ENCODE data around the gene WNK2.
"Not testable (repeated sequence)": the region's sequence is repeated elsewhere in the genome, so short reads cannot be mapped to it uniquely, and the experiment has no call there.

Gene WNK2

GRCh38 chr9:93345643-93346230, 161.8 kb downstream of the WNK2 start:
- DNase-seq = no peak

- peak in 1 of 2 donors; percentile 7 for DNase-seq
These were observed 162.5 kb downstream of the WNK2 start for GRCh38 chr9:93346231-93347112.

DNA sequence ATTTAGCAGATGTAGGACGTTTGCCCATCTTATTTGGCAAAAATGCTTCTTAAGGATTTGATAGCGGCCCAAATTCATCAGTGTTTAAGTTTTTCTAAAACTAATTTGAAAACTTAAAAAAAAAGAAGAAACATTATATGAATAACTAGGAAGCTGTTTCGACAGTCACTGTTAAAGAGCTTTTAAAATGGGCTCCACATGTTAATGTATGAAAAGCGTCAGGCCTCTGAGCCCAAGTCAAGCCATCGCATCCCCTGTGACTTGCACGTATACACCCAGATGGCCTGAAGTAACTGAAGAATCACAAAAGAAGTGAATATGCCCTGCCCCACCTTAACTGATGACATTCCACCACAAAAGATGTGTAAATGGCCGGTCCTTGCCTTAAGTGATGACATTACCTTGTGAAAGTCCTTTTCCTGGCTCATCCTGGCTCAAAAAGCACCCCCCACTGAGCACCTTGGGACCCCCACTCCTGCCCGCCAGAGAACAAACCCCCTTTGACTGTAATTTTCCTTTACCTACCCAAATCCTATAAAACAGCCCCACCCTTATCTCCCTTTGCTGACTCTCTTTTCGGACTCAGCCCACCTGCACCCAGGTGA, 163.5 kb downstream of the WNK2 start:
- DNase-seq = not testable (repeated sequence)

GRCh38 chr9:93353413-93354310, 169.7 kb downstream of the WNK2 start:
- DNase-seq = not testable (repeated sequence)

DNA sequence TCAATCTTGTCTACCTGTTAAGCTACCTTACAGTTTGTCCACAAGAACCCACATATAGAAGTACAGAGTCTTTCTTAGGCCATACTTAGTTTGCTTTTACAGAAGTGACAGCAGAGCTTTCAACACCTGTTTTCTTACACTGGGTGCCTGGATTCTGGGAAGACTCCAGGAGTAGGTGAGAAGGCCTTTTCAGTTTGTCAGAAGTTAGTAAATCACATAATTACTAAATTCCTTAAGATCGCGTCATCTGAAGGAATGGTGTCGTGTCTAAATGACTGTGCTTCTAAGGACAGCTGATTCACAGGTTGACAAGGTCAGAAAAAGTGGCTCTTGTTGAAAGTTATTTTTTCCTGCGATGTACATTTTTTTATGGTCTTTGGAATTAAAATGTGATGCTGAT, 170.5 kb downstream of the WNK2 start:
- no peak for DNase-seq

DNA sequence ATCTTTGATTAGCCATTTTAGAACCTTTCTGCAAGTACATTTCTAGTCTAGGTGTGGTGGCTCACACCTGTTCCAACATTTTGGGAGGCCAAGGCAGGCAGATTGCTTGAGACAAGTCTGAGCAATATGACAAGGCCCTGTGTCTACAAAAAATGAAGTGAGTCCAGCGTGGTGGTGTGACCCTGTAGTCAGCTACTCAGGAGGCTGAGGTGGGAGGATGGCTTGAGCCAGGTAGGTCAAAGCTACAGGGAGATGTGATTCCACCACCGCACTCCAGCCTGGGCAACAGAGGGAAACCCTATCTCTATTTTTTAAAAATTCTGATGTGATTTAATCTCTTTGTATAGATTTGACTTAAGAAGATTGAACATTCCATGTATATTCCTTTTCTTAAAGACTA, 171.9 kb downstream of the WNK2 start:
- DNase-seq = no peak

DNA sequence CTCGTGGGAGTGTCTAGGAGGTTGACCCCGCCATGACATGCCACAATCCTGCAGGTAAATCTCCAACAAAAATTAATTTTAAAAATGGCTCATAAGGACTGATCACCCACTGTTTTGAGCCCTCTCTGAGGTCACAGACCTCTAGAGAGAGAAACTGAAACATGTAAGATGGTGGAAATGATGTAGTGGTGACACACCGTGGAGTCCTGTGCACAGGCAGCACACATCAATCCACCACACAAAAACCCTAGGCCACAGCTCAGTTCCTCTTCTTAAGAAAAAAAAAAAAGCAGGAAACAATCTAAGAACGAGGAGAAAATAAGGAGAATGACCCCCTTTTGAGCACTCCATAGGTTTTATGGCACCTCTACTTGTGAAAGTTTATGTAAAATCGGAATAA, 173.7 kb downstream of the WNK2 start:
- DNase-seq = no peak

- not testable (repeated sequence) for DNase-seq
These were observed 176.0 kb downstream of the WNK2 start for GRCh38 chr9:93359907-93360306.

GRCh38 chr9:93361995-93362394, 178.1 kb downstream of the WNK2 start:
- DNase-seq = no peak

DNA sequence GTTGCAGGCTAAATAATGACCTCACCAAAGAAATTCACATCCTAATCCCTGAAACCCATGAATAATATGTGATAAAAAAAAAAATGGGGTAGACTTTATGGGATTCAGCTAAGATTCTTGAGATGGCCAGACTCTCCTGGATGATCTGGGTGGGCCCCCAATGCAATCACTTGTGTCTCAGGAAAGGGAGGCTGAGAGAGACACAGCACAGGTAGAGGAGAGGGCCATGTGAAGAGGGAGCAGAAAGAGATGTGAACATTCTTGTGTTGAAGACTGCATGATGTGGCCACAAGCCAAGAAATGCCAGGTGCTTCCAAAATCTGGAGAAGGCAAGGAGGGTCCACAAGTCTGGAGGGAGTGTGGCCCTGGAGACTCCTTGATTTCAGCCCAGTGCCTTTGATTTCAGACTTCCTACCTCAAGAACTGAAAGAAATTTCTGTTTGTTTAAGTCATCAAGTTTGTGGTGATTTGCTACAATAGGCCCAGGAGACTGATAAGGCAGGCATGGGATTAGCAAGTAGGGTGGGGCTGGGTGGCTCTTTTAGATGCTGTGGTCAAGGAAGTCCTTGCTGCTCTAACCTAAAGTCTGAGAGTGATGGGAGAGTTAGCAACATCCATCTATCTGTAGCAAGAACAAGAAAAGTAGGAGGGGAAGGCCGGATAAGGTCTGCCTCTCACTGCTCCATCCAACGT, 180.9 kb downstream of the WNK2 start:
- no peak for DNase-seq

- DNase-seq = no peak
These were observed 181.6 kb downstream of the WNK2 start for GRCh38 chr9:93365427-93366118.

DNA sequence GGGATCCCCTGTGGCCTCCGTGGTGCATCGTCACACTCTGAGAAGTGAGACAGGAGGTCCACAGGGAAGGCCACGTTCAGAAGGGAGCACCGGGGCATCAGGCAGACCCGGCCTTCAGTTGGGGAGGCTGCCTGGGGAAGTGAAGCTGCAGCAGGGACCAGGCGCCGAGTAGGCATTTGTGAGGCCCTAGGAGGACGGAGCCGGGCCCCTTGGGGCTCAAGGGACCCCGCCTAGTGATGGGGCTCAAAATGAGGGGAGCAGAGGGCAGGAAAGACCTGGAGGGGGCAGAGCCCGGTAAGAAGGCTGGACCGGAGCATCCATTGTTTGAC, 182.1 kb downstream of the WNK2 start:
- DNase-seq = no peak

GRCh38 chr9:93366486-93366885, 182.5 kb downstream of the WNK2 start:
- not testable (repeated sequence) for DNase-seq

GRCh38 chr9:93368437-93368836, 184.5 kb downstream of the WNK2 start:
- DNase-seq = no peak

DNA sequence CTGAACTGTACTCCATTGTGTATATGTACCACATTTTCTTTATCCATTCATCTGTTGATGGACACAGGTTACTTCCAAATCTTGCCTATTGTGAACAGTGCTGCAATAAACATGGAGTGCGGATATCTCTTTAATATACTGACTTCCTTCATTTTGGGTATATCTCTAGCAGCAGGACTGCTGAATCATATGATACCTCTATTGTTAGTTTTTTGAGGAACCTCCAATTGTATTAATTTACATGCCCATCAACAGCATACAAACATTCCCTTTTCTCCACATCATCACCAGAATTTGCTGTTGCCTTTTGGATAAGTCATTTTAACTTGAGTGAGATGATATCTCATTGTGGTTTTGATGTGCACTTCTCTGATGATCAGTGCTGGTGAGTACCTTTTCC, 185.7 kb downstream of the WNK2 start:
- no peak for DNase-seq
